Measurements from ENCODE around the gene SCAMP1. TPM values are rescaled to one million over a fixed set of nuclear protein-coding genes. Genes with fewer than 3 reads are reported as not detected.

Gene SCAMP1
- total and polyA plus RNA-seq, 10 donors = 3.7 to 28.2 (median 21.7) TPM

- no peak for TF ChIP-seq POLR2A (IDR thresholded peaks at IDR 0.05)
- no peak for TF ChIP-seq POLR2AphosphoS5 (IDR thresholded peaks at IDR 0.05)
- TF ChIP-seq, protein P1, sequence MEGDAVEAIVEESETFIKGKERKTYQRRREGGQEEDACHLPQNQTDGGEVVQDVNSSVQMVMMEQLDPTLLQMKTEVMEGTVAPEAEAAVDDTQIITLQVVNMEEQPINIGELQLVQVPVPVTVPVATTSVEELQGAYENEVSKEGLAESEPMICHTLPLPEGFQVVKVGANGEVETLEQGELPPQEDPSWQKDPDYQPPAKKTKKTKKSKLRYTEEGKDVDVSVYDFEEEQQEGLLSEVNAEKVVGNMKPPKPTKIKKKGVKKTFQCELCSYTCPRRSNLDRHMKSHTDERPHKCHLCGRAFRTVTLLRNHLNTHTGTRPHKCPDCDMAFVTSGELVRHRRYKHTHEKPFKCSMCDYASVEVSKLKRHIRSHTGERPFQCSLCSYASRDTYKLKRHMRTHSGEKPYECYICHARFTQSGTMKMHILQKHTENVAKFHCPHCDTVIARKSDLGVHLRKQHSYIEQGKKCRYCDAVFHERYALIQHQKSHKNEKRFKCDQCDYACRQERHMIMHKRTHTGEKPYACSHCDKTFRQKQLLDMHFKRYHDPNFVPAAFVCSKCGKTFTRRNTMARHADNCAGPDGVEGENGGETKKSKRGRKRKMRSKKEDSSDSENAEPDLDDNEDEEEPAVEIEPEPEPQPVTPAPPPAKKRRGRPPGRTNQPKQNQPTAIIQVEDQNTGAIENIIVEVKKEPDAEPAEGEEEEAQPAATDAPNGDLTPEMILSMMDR (IDR thresholded peaks at IDR 0.05 in 8 of 11, conservative IDR thresholded peaks at IDR 0.05 in 3 of 11) = no peak
- H3K36me3 ChIP-seq = no peaks in the 10 kb centered on the region
- no peak overlapping the region for H3K4me3 ChIP-seq
- 75 to 92% (median 89%) methylated on average over 5 of the region's 5 CpGs for WGBS, 5 donors
- DNase-seq = no peak
- H3K4me1 ChIP-seq = no peaks in the 10 kb centered on the region
- peaks cover 0 to 4% (median 0%) of the 10 kb centered on the region in 7 donors for H3K27me3 ChIP-seq (replicated peaks in 1 of 7)
- intact Hi-C loops (cut with DNase I; ENCODE audit: low total_unique reads) = no loop called here
- H3K27ac ChIP-seq = no peak overlapping the region
- H3K9me3 ChIP-seq = no peaks in the 10 kb centered on the region
Observed at GRCh38 chr5:78328585-78329173, 31.7 kb upstream of the SCAMP1 start.

DNA sequence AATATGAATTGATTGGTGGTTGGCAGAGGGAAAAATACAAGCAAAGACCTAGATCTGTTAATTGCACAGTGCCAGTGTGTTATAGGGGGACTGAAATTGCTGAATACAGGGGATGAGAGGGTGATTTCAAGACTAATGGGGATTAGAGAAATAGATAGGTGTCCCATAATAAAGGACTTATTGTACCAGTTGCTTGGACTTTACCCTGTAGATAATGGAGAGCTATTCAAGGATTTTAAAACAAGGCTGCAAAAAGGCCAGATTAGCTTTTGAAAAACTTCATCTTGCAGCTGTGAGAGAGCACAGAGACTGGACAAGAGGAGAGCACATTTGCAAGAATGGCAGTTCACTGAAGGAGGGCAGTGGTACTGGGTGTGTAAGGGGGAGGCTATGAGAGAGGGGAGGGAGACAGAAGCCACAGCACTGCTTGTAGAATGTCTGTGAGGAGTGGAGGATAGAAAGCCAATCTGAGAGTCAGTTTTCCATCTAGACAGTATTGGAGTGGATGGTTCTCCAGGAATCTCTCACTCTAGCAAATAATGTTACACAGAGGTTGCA, 28.8 kb upstream of the SCAMP1 start:
- TF ChIP-seq, protein P1 (IDR thresholded peaks at IDR 0.05 in 8 of 11, conservative IDR thresholded peaks at IDR 0.05 in 3 of 11) = no peak
- TF ChIP-seq POLR2A (IDR thresholded peaks at IDR 0.05) (no peak), POLR2AphosphoS5 (IDR thresholded peaks at IDR 0.05) (no peak)
- no peaks in the 10 kb centered on the region for H3K9me3 ChIP-seq
- H3K4me1 ChIP-seq = no peaks in the 10 kb centered on the region
- no peak overlapping the region for H3K4me3 ChIP-seq
- H3K27me3 ChIP-seq (replicated peaks in 1 of 7) = peaks cover 0 to 4% (median 0%) of the 10 kb centered on the region in 7 donors
- intact Hi-C loops (cut with DNase I; ENCODE audit: low total_unique reads) = no loop called here
- no peak overlapping the region for H3K27ac ChIP-seq
- no peaks in the 10 kb centered on the region for H3K36me3 ChIP-seq
- DNase-seq = no peak

DNA sequence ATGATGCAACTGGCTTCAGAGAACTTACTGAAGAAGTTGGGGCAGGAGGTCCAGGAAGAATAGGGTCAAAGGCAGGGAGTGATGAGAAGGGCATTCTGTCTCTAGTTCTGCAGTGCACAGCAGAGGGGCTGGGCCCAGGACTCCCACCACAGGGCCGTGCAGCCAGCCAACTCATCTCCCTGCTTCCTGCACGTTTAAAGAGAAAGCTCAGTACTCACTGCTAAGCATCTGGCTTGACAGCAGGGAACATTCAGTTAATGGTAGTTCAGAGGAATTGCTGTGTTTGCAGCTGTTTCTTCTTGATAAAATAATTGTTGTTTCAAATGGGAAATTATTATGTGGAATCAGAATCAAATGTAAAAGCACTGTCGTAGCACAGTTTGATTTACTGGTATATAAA, 25.6 kb upstream of the SCAMP1 start:
- Histone ChIP-seq H3K4me1 (no peaks in the 10 kb centered on the region), H3K4me3 (no peak overlapping the region), H3K27me3 (replicated peaks in 1 of 7) (peaks cover 0 to 4% (median 0%) of the 10 kb centered on the region in 7 donors), H3K36me3 (no peaks in the 10 kb centered on the region), H3K27ac (no peak overlapping the region), H3K9me3 (peaks cover 0 to 22% (median 15%) of the 10 kb centered on the region in 8 donors)
- no peak for DNase-seq
- TF ChIP-seq, protein P1 (IDR thresholded peaks at IDR 0.05 in 8 of 11, conservative IDR thresholded peaks at IDR 0.05 in 3 of 11) = no peak
- TF ChIP-seq POLR2AphosphoS5 (IDR thresholded peaks at IDR 0.05) = no peak
- intact Hi-C loops (cut with DNase I; ENCODE audit: low total_unique reads) = no loop called here
- 56 to 81% (median 63%) methylated on average over 3 of the region's 3 CpGs for WGBS, 5 donors

DNA sequence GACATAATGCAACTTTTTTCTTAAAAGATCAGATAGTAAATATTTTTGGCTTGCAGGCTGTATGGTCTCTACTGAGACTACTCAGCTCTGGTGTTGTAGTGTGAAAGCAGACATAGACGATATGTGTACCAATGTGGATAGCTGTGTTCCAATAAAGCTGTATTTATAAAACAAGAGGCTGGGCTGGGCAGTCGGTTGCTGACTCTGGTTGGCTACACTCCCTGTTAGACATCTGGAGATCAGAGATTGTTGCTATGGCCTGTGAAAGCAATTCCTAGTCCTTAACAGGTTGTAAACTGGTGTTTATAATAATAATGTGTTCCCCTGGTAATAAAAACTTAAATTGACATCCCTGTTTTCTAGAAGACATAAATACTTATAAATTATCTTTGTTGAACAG, 24.4 kb upstream of the SCAMP1 start:
- peaks cover 0 to 4% (median 0%) of the 10 kb centered on the region in 7 donors for H3K27me3 ChIP-seq (replicated peaks in 1 of 7)
- peaks cover 0 to 22% (median 15%) of the 10 kb centered on the region in 8 donors for H3K9me3 ChIP-seq
- intact Hi-C loops (cut with DNase I; ENCODE audit: low total_unique reads) = no loop called here
- no peak for DNase-seq
- H3K36me3 ChIP-seq = no peaks in the 10 kb centered on the region
- TF ChIP-seq, protein P1 (IDR thresholded peaks at IDR 0.05 in 8 of 11, conservative IDR thresholded peaks at IDR 0.05 in 3 of 11) = no peak
- TF ChIP-seq POLR2AphosphoS5 (IDR thresholded peaks at IDR 0.05) = no peak
- TF ChIP-seq POLR2A (IDR thresholded peaks at IDR 0.05) = no peak
- WGBS, 5 donors = 83 to 94% (median 91%) methylated on average over 2 of the region's 2 CpGs
- no peaks in the 10 kb centered on the region for H3K4me1 ChIP-seq
- H3K27ac ChIP-seq = no peak overlapping the region
- H3K4me3 ChIP-seq = no peak overlapping the region

Measured in spleen (tissue), 11 donors.